GM21526 (cell line): ENCODE results near the gene FASTKD1.
"Not testable (repeated sequence)": the region's sequence is repeated elsewhere in the genome, so short reads cannot be mapped to it uniquely, and the experiment has no call there.

ENCODE experiments used
- ATAC-seq: cut with Tn5 transposase; IDR thresholded peaks from one replicate; pipeline ENCODE4 v1.9.1; 2021; ENCODE audit warnings: moderate library complexity; ENCODE audit not compliant: unreplicated experiment, low FRiP score

The FASTKD1 gene, protein sequence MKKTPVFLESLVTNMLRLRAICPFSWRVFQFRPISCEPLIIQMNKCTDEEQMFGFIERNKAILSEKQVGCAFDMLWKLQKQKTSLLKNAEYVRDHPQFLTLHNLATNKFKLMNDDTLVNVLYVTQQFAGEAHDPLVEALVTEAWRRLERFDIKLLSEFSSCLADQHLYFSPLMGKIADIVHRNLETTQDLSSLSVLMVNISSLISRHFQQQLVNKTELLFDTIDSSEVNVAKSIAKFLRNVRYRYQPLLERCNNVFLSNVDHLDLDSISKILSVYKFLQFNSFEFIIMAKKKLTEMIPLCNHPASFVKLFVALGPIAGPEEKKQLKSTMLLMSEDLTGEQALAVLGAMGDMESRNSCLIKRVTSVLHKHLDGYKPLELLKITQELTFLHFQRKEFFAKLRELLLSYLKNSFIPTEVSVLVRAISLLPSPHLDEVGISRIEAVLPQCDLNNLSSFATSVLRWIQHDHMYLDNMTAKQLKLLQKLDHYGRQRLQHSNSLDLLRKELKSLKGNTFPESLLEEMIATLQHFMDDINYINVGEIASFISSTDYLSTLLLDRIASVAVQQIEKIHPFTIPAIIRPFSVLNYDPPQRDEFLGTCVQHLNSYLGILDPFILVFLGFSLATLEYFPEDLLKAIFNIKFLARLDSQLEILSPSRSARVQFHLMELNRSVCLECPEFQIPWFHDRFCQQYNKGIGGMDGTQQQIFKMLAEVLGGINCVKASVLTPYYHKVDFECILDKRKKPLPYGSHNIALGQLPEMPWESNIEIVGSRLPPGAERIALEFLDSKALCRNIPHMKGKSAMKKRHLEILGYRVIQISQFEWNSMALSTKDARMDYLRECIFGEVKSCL

DNA sequence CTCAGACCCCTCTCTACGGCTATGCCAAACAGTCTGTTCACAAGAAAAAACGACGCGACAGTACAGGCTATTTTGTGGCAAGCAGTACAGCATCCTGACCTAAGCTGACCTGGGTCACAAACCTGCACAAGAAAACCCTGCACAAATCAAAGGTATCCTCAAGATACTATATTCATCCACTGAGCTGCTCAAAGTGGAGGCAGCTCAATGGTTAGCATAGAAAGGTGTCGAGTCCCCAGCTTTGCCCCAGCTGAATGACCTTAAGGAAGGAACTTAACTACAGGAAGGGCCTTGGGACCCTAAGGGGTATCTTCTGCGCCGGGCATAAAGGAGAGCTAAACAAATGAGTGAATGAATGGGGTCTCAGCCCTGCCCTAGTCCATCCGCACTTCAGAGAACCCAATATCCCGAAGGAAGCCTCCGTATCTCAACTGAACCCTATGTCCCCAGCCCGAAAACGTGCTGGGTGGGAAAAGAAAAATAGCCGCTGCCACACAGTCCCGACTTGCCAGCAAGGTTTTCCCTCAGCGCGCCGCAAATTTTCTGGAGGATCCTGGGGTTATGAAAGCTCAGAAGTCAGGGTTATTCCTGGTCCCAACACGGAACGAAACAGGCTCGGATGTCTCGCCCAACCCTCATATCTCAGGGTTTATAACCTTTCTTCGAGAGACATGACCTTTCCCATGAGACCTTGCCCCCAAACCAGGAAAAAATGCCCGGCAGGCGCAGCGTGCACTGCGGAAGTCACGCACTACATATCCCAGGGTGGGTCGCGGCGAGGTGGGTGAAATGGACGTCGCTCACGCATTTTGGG is at the start of gene FASTKD1:
FASTKD1 (minus strand) TSS at position 706 of the 814 bp plus-strand sequence. CDS start 1,836 bp downstream, outside the sequence.
- peak; percentile 98 for ATAC-seq

DNA sequence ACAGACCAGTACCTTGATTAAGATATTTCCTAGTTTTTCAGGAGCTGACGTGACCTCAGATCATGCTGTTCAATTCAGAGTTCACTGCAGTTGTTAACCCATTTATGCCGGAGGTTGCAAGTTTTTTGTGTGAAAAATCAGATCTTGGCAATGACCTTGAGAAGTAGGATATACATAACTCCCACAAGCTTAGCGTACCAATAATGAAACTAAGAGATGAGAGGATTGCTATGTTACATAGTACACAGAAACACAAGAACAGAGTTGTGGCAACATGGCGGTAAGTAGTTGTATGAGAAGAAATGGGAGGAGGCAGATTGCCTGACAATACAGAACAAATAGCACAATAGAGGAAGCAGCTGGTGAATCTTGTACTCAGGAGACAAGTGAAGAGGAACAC is 49.6 kb upstream of the FASTKD1 start:
- no peak for ATAC-seq

DNA sequence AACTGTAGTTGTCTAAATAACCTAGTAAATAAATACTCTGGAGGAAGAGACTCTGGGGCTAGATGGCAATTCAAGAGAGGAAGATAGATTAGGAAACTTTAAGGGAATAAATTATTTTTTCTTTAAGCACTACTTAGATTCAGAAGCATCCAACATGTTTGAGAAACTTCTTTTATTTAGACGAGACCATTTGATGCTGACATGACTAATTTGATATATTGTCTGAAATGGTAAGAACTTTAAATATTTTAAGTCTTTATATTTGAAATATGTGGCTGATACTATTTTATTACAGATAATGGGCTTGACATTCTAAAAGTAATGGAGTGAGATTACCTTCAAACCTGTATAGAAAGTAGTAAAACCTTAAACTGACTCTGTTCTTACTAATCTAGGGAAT is 46.8 kb upstream of the FASTKD1 start:
- ATAC-seq = no peak

DNA sequence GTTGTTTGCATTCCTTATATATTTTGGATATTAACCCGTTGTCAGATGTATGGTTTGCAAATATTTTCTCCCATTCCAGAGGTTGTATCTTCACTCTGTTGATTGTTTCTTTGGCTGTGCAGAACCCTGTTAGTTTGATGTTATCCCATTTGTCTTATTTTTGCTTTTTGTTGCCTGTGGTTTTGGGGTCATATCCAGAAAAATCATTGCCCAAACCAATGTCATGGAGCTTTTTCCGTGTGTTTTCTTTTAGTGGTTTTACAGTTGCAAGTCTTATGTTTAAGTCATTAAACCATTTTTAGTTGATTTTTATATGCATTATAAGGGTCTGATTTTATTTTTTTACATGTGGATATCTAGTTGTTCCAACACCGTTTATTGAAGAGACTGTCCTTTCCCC is 46.3 kb upstream of the FASTKD1 start:
- no peak for ATAC-seq

DNA sequence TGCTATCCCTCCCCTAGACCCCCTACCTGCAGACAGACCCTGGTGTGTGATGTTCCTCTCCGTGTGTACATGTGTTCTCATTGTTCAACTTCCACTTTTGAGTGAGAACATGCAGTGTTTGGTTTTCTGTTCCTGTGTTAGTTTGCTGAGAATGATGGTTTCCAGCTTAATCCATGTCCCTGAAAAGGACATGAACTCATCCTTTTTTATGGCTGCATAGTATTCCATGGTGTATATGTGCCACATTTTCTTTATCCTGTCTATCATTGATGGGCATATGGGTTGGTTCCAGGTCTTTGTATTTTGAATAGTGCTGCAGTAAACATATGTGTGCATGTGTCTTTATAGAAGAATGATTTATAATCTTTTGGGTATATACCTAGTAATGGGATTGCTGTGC is 42.3 kb upstream of the FASTKD1 start:
- not testable (repeated sequence) for ATAC-seq

DNA sequence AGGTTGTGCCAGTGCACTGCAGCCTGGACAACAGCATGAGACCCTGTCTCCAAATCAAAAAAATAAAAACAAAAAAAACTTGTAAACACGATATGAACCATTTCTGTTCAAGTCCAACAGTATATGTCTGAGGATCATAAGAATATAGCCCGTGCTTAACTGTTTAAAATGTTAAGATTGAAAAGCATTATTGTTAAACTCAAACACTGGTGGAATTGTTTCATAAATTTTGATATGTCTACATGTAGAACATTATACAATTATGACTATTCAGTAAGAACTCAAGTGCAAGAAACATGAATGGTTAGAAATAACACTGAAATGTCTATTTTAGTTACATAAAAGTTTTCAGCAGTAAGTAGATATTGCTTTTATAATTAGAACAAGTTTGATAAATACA is 40.2 kb upstream of the FASTKD1 start:
- no peak for ATAC-seq

DNA sequence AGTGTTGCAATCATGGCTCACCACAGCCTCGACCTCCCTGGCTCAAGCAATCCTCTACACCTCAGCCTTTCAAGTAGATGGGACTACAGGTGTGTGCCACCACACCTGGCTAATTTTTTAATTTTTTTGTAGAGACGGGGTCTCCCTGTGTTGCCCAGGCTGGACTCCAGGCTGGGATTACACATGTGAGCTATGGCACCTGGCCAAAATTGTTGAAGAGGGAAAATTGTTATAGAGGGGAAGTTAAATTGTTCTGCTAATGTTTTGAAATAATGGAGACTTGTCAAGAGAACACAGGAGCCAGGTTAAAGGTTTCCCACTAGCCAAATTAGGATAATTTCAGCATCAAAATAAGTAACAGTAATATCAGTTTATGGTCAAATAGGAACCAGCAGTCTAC is 35.6 kb upstream of the FASTKD1 start:
- no peak for ATAC-seq

DNA sequence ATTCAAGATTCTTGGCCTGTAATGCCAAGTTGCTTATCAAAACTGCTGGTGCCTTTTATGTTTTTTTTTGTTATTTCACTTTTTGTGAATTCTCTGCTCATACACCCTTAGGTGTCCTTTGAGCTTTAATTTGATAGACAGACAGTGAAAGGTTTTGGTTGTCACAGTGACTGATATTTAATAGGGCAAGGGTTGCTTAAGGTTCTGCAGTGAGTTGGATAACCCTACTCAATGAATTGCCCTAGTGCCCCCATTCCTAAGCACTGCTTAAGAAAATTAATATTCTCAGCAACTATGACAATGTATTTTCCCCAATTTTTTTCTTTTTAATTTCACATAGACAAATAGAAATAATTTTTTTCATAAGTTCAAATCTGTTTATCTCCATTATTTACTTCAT is 25.9 kb upstream of the FASTKD1 start:
- no peak for ATAC-seq

DNA sequence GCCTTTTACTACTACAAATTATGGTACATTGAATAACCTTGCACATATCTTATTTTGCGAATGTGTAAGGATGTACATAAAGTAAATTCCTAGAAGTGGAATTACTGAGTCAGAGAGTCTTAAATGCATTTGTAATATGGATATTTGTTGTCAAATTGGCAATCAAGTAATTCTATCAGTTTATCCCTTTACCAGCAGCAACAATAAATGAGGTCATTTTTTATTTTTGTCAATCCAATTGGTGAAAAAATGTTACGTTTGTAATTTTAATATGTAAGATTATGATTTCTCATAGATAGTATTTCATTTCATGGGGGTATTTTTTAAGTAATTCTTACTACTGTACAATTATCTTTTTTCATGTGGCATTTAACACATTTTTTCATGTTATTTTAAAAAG is 25.3 kb upstream of the FASTKD1 start:
- ATAC-seq = no peak

DNA sequence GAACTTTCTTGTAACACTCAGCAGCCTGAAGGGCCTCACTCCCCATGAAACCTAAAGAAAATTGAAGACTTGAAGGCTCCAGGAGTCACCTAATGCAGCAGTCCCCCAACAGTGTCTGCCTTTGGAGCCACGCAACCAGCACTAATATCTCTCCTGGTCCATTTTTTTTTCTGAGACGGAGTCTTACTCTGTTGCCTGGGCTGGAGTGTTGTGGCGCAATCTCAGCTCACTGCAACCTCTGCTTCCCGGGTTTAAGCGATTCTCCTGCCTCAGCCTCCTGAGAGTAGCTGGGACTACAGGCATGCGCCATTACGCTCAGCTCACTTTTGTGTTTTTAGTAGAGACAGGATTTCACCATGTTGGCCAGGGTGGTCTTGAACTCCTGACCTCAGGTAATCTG is 22.9 kb upstream of the FASTKD1 start:
- not testable (repeated sequence) for ATAC-seq

DNA sequence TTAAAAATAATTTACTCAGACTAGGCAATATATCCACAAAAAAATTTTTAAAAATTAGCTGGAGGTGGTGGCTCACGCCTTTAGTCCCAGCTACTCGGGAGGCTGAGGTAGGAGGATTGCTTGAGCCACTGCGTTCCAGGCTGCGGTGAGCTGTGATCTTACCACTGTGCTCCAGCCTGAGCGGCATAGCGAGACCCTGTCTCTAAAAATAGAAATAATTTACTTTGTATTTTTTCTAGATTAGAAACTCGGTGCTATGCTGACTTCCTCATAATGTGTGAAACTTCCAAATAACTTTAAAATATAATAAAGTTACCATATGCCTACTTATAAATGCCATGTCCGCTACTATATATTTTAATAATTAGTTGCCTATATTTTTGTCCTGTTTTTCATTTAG is 17.1 kb upstream of the FASTKD1 start:
- no peak for ATAC-seq

DNA sequence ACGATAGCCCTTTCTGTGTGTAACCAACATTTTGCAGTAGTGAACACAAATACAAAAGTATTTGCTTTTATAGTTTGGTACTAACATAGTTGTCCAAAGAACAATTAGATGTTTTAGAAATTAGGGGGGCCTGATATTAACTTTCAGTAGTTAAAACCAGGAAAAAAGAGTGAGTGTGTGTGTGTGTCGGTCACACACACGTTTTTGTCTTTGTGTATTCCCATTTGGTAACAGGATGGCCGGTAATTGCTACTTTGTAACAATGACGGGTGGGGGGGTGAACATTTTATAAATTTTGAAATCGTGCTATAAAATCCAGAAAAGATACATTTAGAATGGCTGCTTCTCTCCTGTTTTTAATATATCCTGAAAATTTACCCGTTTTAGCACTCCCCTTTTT is 12.0 kb upstream of the FASTKD1 start:
- no peak for ATAC-seq

DNA sequence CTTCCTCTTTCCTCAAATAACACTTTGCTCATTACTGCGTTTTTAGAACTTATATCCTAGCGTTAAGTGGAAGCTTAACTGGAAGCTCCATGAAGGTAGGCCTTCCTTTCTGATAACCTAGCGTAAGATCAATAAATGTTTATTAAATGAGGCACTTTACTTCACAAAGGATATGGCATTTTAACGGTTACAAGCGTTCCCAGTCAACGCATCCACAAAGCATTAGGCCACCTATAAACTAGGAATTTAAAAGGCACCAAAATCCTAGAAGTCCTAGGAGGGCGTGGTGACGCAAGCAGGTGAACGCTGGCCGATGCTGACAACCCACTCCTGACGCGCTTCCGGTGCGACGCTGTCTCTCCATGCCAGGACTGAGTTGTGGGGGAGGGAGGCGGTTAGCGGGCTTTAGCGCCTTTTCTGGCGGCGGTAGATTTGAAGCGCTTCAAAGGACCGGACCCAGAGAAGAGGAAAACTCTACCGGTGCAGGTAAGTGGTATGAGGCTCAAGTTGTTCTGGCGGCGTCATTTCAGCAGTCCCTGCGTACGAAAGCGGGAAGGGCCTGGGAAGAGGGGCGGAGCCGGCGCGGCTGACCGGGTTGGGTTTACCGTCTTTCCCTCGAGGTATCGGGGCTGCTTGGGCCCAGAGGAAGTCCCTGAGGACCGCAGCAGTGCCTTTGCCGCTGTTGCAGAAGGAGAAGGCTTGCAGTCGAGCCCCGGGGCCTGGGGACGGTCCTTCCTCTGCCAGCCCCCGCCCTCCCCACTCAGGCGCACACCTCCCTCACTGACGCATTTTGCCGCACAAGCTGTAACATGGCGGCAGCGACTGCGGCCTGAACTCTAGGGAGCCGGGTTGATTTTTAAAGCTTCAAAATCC is 10.6 kb upstream of the FASTKD1 start, which contains the start of gene PPIG:
PPIG (plus strand) TSS at position 347 of the 873 bp plus-strand sequence. CDS start 19,691 bp downstream, outside the sequence.
- peak; percentile 84 for ATAC-seq

DNA sequence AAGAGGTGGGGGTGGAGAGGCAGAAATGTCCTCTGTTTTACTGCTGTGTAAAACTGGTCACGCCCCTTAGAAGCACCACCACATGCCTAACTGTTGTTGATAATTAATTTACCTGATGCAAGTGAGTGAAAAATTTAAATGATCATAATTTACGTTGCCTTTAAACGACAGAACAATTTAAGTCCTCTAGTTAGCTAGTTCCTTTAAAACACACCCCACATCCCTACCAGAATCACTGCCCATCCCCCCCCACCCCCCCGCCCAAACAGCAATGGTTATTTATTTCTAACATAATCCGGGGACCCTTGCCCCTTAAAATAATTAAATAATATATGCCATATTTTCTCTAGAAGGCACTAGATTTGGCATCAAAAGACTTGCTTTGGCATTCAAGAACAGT is 9.9 kb upstream of the FASTKD1 start:
- ATAC-seq = no peak

DNA sequence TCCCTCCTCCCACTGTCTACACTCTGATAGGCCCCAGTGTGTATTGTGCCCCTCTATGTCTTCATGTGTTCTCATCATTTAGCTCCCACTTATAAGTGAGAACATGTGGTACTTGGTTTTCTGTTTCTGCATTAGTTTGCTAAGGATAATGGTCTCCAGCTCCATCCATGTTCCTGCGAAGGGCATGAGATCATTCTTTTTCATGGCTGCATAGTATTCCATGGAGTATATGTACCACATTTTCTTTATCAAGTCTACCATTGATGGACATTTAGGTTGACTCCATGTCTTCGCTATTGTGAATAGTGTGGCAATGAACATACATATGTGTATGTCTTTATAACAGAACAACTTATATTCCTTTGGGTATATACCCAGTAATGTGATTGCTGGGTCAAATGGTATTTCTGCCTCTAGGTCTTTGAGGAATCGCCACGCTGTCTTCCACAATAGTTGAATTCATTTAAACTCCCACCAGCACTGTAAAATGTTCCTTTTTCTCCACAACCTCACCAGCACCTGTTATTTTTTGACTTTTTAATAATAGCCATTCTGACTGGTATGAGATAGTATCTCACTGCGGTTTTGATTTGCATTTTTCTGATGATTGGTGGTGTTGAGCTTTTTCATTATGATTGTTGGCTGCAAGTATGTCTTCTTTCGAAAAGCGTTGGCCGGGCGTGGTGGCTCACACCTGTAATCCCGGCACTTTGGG is 9.0 kb upstream of the FASTKD1 start:
- not testable (repeated sequence) for ATAC-seq

DNA sequence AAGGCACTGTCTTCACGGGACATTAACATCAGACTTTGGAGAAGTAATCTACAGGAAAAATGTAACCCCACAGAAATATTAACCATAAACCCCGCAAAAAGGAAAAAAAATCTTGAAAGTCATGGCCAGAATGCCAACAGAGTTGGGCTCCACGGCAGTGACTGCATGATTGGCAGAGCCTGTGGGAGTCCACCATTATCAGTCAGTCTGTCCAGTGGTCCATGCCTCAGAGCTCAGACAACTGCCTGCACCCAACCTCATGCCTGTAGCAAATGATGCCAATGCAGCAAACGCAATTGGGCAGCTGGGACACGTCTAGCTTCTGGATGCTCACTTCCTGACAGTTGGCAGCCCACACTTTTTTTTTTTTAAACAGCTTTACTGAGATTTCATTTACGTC is 5.4 kb upstream of the FASTKD1 start:
- no peak for ATAC-seq

DNA sequence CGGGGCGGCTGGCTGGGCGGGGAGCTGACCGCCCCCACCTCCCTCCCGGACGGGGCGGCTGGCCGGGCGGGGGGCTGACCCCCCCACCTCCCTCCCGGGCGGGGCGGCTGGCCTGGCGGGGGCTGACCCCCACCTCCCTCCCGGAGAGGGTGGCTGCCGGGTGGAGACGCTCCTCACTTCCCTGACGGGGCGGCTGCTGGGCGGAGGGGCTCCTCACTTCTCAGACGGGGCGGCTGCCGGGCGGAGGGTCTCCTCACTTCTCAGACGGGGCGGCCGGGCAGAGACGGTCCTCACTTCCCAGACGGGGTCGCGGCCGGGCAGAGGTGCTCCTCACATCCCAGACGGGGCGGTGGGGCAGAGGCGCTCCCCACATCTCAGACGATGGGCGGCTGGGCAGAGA is 1.6 kb upstream of the FASTKD1 start:
- ATAC-seq = not testable (repeated sequence)

DNA sequence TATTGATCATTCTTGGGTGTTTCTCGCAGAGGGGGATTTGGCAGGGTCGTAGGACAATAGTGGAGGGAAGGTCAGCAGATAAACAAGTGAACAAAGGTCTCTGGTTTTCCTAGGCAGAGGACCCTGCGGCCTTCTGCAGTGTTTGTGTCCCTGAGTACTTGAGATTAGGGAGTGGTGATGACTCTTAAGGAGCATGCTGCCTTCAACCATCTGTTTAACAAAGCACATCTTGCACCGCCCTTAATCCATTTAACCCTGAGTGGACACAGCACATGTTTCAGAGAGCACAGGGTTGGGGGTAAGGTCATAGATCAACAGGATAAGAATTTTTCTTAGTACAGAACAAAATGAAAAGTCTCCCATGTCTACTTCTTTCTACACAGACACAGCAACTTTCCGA is 874 bp upstream of the FASTKD1 start:
- ATAC-seq = not testable (repeated sequence)

DNA sequence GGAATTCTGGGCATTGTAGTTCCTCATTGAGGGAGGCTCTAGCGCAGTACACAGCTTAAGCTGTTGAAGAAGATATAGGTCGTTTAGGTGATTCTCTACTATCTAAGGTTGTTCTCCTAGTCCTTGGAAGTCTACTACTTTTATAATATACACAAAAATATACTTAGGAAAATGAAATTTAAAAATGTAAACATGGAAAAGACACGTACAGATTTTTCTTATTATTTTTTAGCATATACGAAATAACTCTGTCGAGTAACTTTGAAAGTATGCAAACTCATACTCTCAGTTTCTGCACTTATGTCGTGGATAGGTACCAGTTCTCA is 272 bp upstream of the FASTKD1 start:
- ATAC-seq = peak; percentile 15
